Measurements from ENCODE around the gene ACADVL.
A peak's percentile ranks its signal among the peaks of the same experiment; 100 is the strongest.
"Not testable (repeated sequence)": the region's sequence is repeated elsewhere in the genome, so short reads cannot be mapped to it uniquely, and the experiment has no call there.

ACADVL gene

DNA sequence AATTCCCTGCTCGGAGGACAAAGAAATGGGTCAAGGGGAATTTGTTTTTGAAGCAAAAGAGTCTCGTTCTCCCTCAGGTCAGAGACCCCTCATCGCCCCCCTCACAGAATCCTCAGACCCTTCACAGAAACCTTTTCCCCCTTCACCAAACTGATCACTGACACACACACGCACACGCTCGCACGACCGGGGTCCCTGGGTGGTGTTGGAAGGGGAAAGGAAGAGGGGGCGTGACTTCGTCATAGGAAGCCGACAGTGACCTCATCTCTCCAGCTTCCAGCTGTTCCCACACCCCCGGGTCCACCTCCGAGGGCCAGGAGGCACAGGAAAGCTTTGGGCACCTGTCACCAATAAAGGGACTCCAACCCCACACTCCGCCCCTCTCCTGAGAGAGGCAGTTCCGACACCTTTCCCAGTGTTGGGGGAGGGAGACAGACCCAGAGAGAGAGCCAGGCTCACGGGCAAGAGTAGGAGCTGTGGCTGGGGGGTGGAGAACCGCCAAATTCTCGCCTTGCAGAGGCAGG is 41.7 kb upstream of the ACADVL start:
- peaks cover 5% of the 10 kb centered on the region for H3K4me1 ChIP-seq (ENCODE audit: control insufficient read depth, insufficient read depth, low read length)
- H3K9me3 ChIP-seq (ENCODE audit: control insufficient read depth, low read length): no peaks in the 10 kb centered on the region
- no peaks in the 10 kb centered on the region for H3K36me3 ChIP-seq (ENCODE audit: control insufficient read depth, insufficient read depth, low read length)
- no peak overlapping the region for H3K27ac ChIP-seq (ENCODE audit: insufficient read depth, low read depth, low read length, poor library complexity, severe bottlenecking)
- 8 to 10% methylated on average over 17 to 18 of the region's 18 CpGs for WGBS, 2 experiments
- H3K4me3 ChIP-seq (ENCODE audit: insufficient read depth, low read depth, low read length): peak overlapping the region; percentile 30
- peaks cover 34% of the 10 kb centered on the region for H3K27me3 ChIP-seq (ENCODE audit: control insufficient read depth, insufficient read depth, low read length, poor library complexity, severe bottlenecking)

DNA sequence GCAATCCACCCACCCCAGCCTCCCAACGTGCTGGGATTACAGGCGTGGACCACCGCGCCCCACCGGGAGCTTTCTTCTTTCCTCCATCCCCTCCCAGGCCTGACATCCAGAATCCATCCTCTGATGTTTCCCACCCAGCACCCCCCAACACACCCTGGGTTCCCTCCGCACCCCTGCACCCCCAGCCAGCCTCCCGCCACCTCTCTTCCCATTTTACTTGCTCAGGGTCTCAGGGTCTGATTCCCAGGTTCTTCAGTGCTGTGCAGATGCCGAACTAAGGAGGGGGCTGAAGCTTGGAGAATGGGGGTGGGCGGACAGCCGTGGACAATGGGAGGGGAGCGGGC is 40.8 kb upstream of the ACADVL start:
- no peak overlapping the region for H3K27ac ChIP-seq (ENCODE audit: insufficient read depth, low read depth, low read length, poor library complexity, severe bottlenecking)
- H3K9me3 ChIP-seq (ENCODE audit: control insufficient read depth, low read length): no peaks in the 10 kb centered on the region
- H3K4me1 ChIP-seq (ENCODE audit: control insufficient read depth, insufficient read depth, low read length): peaks cover 5% of the 10 kb centered on the region
- 84 to 88% methylated on average over 11 of the region's 11 CpGs for WGBS, 2 experiments
- no peak overlapping the region for H3K4me3 ChIP-seq (ENCODE audit: insufficient read depth, low read depth, low read length)
- no peaks in the 10 kb centered on the region for H3K36me3 ChIP-seq (ENCODE audit: control insufficient read depth, insufficient read depth, low read length)
- H3K27me3 ChIP-seq (ENCODE audit: control insufficient read depth, insufficient read depth, low read length, poor library complexity, severe bottlenecking): peaks cover 31% of the 10 kb centered on the region

DNA sequence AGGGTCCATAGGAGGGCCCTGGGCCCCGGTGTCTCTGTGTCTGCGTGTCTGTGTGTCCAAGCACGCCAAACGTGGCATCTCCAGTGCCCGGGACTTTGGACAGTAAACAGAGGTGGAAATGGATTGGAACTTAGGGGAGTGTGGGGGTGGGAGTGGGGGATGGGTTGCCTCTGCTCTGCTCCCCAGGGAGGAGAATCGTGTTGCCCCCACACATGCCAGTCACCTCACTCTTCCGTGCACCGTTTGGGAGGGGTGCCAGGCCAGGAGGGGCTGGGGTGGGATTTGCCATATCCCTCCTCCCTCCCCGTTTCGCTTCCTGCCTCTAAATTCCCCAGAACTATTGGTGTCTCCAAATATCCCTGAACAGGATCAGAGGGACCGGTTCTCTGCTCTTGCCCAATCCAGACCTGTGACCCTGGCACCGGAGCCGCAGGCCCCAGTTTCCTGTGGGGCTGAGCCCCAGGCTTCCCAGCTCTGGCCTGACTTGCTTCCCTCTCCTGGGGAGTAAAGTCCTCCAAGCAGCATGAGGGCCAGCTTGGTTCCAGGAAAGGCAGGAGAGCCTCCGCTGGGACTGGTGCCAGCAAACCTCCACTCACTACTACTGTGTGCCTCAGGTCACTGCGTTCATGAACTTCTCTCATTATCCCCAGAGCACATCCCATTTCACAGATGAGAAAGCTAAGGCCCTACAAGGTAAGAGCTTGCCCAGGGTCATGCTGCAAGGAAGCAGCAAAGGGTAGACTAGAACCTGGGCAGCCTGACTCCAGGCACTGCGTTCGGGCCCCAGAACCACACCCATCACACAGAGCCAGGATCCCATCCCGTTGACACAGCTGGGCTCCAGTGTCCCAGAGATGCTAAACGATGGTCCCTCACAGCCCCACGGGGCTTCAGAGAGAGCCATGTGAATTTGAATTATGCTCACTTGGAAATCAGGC is 40.2 kb upstream of the ACADVL start, which contains the start of gene ASGR1:
Gene ASGR1, minus strand, starts transcription at position 54 of the 938 bp plus-strand sequence. CDS start 807 bp downstream, outside the sequence.
- Histone ChIP-seq H3K4me1 (ENCODE audit: control insufficient read depth, insufficient read depth, low read length) (peaks cover 5% of the 10 kb centered on the region), H3K36me3 (ENCODE audit: control insufficient read depth, insufficient read depth, low read length) (no peaks in the 10 kb centered on the region), H3K27ac (ENCODE audit: insufficient read depth, low read depth, low read length, poor library complexity, severe bottlenecking) (no peak within 1 kb of the TSS), H3K27me3 (ENCODE audit: control insufficient read depth, insufficient read depth, low read length, poor library complexity, severe bottlenecking) (peaks cover 27% of the 10 kb centered on the region), H3K9me3 (ENCODE audit: control insufficient read depth, low read length) (no peaks in the 10 kb centered on the region), H3K4me3 (ENCODE audit: insufficient read depth, low read depth, low read length) (peak within 1 kb of the TSS; percentile 30)
- 80 to 81% methylated on average over 20 of the region's 20 CpGs for WGBS, 2 experiments

DNA sequence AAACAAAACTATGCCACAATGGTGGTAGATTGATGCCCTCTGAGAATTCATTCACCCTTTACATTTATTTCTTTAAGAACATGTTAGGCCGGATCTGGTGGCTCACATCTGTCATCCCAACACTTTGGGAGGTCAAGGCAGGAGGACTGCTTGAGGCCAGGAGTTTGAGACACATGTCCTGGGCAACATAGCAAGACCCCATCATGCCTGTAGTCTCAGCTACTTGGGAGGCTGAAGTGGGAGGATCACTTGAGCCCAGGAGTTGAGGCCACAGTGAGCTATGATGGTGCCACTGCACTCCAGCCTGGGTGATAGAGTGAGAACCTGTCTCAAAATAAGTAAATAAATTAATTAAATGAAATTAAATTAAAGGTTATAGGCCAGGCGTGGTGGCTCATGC is 37.6 kb upstream of the ACADVL start:
- H3K27me3 ChIP-seq (ENCODE audit: control insufficient read depth, insufficient read depth, low read length, poor library complexity, severe bottlenecking); H3K4me3 ChIP-seq (ENCODE audit: insufficient read depth, low read depth, low read length); H3K4me1 ChIP-seq (ENCODE audit: control insufficient read depth, insufficient read depth, low read length); H3K27ac ChIP-seq (ENCODE audit: insufficient read depth, low read depth, low read length, poor library complexity, severe bottlenecking); H3K36me3 ChIP-seq (ENCODE audit: control insufficient read depth, insufficient read depth, low read length); H3K9me3 ChIP-seq (ENCODE audit: control insufficient read depth, low read length): not testable (repeated sequence)
- 94 to 98% methylated on average over 2 of the region's 2 CpGs for WGBS, 2 experiments

DNA sequence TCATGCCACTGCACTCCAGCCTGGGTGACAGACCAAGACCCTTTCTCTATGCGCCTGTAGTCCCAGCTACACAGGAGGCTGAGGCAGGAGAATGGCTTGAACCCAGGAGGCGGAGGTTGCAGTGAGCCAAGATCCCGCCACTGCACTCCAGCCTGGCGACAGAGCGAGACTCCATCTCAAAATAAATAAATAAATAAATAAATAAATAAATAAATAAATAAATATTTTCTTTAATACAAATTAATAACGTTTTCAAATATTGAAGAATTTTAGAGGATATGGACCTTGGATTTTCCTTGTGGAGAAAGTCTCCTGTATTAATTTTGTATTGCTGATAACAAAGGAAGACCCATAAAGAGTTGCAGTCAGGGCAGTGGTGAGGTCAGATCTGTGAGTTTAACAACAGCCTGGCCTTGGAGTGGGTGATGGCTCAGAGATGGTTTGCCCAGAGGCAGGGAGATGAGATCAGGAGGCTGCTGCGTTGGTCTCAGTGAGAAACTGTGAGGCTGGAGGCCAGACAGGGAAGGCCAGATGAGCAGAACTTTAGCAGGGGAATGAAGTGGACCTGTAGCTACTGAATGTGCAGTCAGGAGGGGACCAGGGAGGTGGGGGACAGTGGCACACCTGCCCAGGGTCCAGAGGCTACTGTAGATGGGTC is 36.2 kb upstream of the ACADVL start:
- no peak overlapping the region for H3K4me3 ChIP-seq (ENCODE audit: insufficient read depth, low read depth, low read length)
- WGBS, 2 experiments: 88 to 91% methylated on average over 4 of the region's 7 CpGs
- no peaks in the 10 kb centered on the region for H3K9me3 ChIP-seq (ENCODE audit: control insufficient read depth, low read length)
- no peaks in the 10 kb centered on the region for H3K27me3 ChIP-seq (ENCODE audit: control insufficient read depth, insufficient read depth, low read length, poor library complexity, severe bottlenecking)
- no peaks in the 10 kb centered on the region for H3K36me3 ChIP-seq (ENCODE audit: control insufficient read depth, insufficient read depth, low read length)
- H3K27ac ChIP-seq (ENCODE audit: insufficient read depth, low read depth, low read length, poor library complexity, severe bottlenecking): no peak overlapping the region
- H3K4me1 ChIP-seq (ENCODE audit: control insufficient read depth, insufficient read depth, low read length): no peaks in the 10 kb centered on the region

DNA sequence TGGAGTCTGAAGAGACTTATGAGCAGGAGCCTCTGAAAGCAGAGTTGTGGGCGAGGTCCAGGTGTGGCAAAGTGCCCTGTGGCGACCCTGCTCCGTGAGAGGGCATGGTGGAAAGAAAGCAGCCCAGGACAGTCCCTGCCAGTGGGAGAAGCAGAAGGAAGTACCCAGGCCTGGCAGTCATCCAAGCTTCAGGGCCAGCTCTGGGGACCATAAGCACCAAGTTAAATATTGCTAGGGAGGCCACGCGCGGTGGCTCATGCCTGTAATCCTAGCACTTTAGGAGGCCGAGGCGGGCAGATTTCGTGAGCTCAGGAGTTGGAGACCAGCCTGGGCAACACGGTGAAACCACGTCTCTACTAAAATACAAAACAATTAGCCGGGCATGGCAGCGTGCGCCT is 35.6 kb upstream of the ACADVL start:
- H3K9me3 ChIP-seq (ENCODE audit: control insufficient read depth, low read length): no peaks in the 10 kb centered on the region
- no peaks in the 10 kb centered on the region for H3K4me1 ChIP-seq (ENCODE audit: control insufficient read depth, insufficient read depth, low read length)
- 91 to 94% methylated on average over 14 of the region's 14 CpGs for WGBS, 2 experiments

DNA sequence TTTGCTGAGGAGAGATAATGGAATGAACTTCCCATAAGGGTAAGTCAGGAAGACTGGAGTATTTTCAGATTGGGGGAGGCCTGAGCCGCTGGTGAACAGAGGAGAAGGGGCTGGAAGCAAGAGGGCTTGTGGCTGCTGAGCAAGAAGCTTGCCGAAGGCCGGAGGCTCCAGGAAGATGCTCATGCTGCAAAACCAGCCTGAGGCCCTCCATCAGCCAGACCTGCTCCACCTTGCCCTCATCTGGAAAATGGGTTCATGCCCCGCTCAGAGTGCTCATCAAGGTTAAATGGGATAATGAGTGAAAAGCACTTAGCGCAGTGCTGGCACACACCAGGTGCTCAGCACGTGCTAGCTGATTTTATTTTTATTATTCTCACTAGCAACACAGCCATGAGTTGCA is 35.1 kb upstream of the ACADVL start:
- H3K27ac ChIP-seq (ENCODE audit: insufficient read depth, low read depth, low read length, poor library complexity, severe bottlenecking): no peak overlapping the region
- no peaks in the 10 kb centered on the region for H3K27me3 ChIP-seq (ENCODE audit: control insufficient read depth, insufficient read depth, low read length, poor library complexity, severe bottlenecking)
- H3K4me1 ChIP-seq (ENCODE audit: control insufficient read depth, insufficient read depth, low read length): no peaks in the 10 kb centered on the region
- WGBS, 2 experiments: 94 to 96% methylated on average over 6 of the region's 6 CpGs
- no peaks in the 10 kb centered on the region for H3K9me3 ChIP-seq (ENCODE audit: control insufficient read depth, low read length)
- H3K4me3 ChIP-seq (ENCODE audit: insufficient read depth, low read depth, low read length): no peak overlapping the region
- peaks cover 3% of the 10 kb centered on the region for H3K36me3 ChIP-seq (ENCODE audit: control insufficient read depth, insufficient read depth, low read length)

More for the DNA sequence above, 35.6 kb upstream of the ACADVL start:
- H3K36me3 ChIP-seq (ENCODE audit: control insufficient read depth, insufficient read depth, low read length): no peaks in the 10 kb centered on the region
- H3K27ac ChIP-seq (ENCODE audit: insufficient read depth, low read depth, low read length, poor library complexity, severe bottlenecking): no peak overlapping the region
- H3K4me3 ChIP-seq (ENCODE audit: insufficient read depth, low read depth, low read length): no peak overlapping the region
- H3K27me3 ChIP-seq (ENCODE audit: control insufficient read depth, insufficient read depth, low read length, poor library complexity, severe bottlenecking): no peaks in the 10 kb centered on the region

DNA sequence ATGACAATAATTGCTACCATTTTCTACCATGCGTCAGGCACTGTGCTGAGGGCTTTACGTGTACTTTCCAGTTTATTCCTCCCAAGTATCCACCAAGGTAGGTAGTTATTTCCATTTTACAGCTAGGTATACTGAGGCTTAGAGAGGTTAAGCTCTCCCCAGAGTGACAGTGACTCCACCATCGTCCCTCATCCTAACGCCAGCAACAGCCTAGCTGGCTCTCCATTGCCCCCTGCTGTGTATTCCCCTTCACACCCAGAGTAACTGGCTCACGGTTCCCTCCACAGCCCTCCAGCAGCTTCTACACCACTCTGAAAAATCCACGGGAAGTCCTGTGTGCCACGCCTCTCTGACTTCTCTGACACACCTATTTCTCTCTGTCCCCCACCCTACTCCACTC is 33.5 kb upstream of the ACADVL start:
- H3K27me3 ChIP-seq (ENCODE audit: control insufficient read depth, insufficient read depth, low read length, poor library complexity, severe bottlenecking): no peaks in the 10 kb centered on the region
- no peaks in the 10 kb centered on the region for H3K4me1 ChIP-seq (ENCODE audit: control insufficient read depth, insufficient read depth, low read length)
- H3K4me3 ChIP-seq (ENCODE audit: insufficient read depth, low read depth, low read length): no peak overlapping the region
- H3K27ac ChIP-seq (ENCODE audit: insufficient read depth, low read depth, low read length, poor library complexity, severe bottlenecking): no peak overlapping the region
- 81 to 86% methylated on average over 7 of the region's 7 CpGs for WGBS, 2 experiments
- H3K9me3 ChIP-seq (ENCODE audit: control insufficient read depth, low read length): no peaks in the 10 kb centered on the region
- H3K36me3 ChIP-seq (ENCODE audit: control insufficient read depth, insufficient read depth, low read length): peaks cover 9% of the 10 kb centered on the region

DNA sequence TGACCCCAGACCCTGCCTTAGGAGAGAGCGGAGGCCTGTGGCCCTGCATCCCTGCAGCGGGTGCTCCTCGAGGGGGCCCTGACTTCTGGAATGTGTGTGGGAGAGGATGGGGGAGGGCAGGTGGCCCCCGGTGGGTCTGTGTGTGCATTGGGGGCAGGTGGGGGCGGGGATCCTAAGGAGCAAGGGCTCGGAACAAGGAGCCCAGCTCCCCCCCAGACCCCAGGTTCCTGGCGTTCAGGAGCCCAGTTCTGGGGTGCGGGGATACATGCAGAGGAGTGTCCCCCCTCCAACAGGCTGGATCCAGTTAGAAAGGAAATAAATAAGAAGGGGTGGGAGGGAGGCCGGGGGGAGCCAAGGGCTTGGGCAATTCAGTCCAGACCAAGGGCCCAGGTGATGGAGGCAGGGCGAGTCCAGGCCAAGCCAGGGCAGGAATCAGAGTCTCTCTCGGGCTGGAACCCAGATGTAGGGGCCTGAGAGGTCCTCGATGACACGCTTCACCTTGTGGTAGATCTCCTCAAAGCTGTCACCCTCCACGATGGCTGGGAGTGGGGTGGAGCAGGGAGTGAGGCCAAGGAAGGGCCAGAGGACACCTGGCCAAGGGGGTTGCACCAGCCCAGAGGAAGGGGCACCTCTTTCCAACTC is 29.3 kb upstream of the ACADVL start:
- 95% methylated on average over 14 of the region's 14 CpGs for WGBS, 2 experiments
- no peak overlapping the region for H3K27ac ChIP-seq (ENCODE audit: insufficient read depth, low read depth, low read length, poor library complexity, severe bottlenecking)
- H3K4me3 ChIP-seq (ENCODE audit: insufficient read depth, low read depth, low read length): no peak overlapping the region
- H3K9me3 ChIP-seq (ENCODE audit: control insufficient read depth, low read length): no peaks in the 10 kb centered on the region
- no peaks in the 10 kb centered on the region for H3K4me1 ChIP-seq (ENCODE audit: control insufficient read depth, insufficient read depth, low read length)
- H3K36me3 ChIP-seq (ENCODE audit: control insufficient read depth, insufficient read depth, low read length): peaks cover 27% of the 10 kb centered on the region
- H3K27me3 ChIP-seq (ENCODE audit: control insufficient read depth, insufficient read depth, low read length, poor library complexity, severe bottlenecking): no peaks in the 10 kb centered on the region

DNA sequence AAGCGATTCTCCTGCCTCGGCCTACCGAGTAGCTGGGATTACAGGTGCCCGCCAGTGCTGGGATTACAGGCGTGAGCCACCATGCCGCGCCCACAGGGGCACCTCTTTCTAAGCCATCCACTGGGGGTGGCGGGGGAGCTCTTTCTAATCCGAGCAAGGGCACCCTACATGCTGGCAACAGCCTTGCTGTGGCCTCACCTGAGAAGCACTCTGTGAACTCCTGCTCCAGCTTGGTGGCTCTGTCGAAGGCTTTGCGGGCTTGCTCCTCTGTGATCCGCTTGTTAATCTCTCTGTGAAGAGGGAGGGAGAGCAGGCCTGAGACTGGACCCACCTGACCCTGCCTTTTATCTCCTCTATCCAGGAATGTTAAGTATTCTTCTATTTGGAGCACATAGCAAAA is 28.7 kb upstream of the ACADVL start:
- Histone ChIP-seq H3K9me3 (ENCODE audit: control insufficient read depth, low read length) (no peaks in the 10 kb centered on the region), H3K36me3 (ENCODE audit: control insufficient read depth, insufficient read depth, low read length) (peaks cover 33% of the 10 kb centered on the region), H3K27ac (ENCODE audit: insufficient read depth, low read depth, low read length, poor library complexity, severe bottlenecking) (no peak overlapping the region), H3K4me3 (ENCODE audit: insufficient read depth, low read depth, low read length) (no peak overlapping the region), H3K4me1 (ENCODE audit: control insufficient read depth, insufficient read depth, low read length) (no peaks in the 10 kb centered on the region), H3K27me3 (ENCODE audit: control insufficient read depth, insufficient read depth, low read length, poor library complexity, severe bottlenecking) (no peaks in the 10 kb centered on the region)
- 92 to 95% methylated on average over 12 of the region's 12 CpGs for WGBS, 2 experiments
